Measurements from ENCODE around the gene PTTG1.

PTTG1 gene

DNA sequence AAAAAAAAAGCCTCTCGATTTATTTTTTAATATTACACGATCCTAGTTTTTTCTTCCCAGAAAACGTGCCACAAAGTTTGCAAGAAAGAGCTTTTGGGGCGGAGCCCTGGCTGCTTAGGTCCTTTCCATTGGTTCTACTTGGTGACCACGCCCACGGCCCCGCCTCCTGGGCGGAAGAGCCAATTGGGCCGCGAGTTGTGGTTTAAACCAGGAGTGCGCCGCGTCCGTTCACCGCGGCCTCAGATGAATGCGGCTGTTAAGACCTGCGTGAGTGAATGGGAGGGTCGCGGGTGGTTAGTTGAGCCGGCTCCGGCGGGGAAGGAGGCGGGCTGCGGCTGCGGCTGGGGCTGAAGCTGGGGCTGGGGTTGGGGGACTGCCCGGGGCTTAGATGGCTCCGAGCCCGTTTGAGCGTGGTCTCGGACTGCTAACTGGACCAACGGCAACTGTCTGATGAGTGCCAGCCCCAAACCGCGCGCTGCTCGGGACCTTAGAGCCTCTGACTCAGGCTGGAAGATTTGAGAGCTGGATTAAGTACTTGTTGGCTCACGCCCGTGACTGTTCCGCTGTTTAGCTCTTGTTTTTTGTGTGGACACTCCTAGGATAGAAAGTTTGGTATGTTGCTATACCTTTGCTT lies at the start of gene PTTG1:
TSS of gene PTTG1 (plus strand) at position 231 of the 634 bp plus-strand sequence. CDS start 458 bp downstream, outside the sequence.
- peak; percentile 93 for DNase-seq (ENCODE audit: low read depth)

DNA sequence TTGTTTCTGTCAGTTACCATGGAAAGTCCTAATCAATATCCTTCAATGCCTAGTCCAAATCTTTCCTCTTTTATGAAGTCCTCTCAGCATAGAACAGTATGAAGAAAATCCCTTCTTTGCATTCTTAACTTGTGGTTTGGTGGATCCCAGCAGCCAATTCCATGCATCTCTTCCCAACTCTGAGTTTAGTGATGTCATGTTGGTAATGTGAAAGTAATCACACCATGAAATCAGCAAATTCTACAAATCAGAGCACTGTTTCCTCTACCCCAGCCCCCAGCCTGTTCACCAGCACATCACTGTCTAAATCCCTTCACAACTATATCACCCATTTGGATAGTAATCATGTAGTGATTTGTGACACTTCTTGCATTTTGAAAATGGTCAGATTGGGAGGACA lies 46.5 kb upstream of the PTTG1 start:
- no peak for DNase-seq (ENCODE audit: low read depth)

DNA sequence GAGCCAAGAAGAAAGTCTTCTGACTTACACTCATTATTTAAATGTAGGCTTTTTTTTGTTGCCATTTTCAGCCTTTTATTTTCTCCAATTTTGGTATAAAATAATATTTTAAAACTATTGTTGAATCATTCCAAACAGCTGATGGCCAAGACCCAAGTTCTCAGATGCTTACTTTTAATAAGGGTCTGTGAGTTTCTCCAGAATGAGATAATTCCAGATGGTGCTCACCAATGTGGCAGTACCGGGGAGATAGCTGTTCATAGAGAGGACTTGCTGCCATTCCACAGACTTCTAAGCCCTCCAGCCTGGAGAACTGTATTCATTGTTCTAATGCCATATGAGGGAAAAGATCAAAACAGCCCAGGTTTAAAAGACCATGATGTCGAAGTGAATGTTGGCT lies 46.0 kb upstream of the PTTG1 start:
- no peak for DNase-seq (ENCODE audit: low read depth)

DNA sequence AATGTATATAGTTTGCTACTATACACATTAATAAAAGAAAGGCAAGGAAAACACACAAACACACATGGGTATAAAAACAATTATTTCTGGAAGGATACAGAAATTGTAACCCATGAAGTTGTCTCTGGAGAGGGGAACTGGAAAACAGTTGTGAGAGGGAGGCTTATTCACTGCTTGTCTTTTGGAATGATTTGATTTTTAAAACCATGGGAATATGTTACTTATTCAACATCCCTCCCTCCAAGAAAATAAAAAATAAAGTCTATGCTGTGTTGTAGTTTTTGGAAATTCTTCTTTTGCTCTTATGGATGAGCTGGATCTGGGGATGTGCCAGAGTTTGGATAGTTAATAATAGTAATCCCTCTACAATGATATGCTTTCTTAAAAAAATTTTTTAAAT lies 45.2 kb upstream of the PTTG1 start:
- no peak for DNase-seq (ENCODE audit: low read depth)

DNA sequence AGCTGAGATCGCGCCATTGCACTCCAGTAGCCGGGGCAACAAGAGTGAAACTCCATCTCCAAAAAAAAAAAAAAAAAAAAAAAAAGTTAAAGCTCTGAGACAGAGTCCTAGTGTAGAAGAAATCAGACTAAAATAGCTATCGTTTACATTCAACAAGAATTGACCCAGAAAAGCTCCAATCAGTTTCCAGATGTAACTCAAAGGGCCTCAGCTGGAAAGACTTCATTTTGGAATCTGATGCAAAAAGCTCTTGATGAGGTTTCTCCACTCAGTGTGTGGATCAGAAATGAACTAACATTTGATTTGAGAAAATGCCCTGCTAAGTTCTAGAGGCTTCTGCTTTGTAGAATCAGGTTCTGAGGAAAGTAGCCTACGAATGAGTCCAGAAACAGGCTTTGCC lies 44.0 kb upstream of the PTTG1 start:
- DNase-seq (ENCODE audit: low read depth): no peak

GRCh38 chr5:160378330-160378729 lies 43.3 kb upstream of the PTTG1 start:
- no peak for DNase-seq (ENCODE audit: low read depth)

- no peak for DNase-seq (ENCODE audit: low read depth)
Measured at GRCh38 chr5:160379511-160379910, 42.1 kb upstream of the PTTG1 start.

GRCh38 chr5:160380041-160380440 lies 41.6 kb upstream of the PTTG1 start:
- no peak for DNase-seq (ENCODE audit: low read depth)

- no peak for DNase-seq (ENCODE audit: low read depth)
Measured at GRCh38 chr5:160382346-160382745, 39.3 kb upstream of the PTTG1 start.

DNA sequence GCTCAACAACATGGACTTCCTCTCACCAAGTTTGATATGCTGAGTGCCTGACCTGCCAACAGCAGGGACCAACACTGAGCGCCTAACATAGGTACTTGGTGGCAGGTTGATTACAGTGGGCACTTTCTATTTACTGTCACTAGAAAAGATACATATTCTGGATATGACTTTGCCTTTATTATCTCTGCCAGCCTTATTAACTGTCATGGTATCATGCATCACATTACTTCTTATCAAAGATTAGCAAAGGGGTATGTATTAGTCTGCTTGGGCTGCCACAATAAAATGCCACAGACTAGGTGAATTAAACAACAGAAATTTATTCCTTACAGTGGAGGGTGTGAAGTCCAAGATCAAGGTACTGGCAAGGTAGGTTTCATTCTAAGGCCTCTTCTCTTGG lies 37.0 kb upstream of the PTTG1 start:
- DNase-seq (ENCODE audit: low read depth): no peak

GRCh38 chr5:160385496-160385895 lies 36.2 kb upstream of the PTTG1 start:
- no peak for DNase-seq (ENCODE audit: low read depth)

- no peak for DNase-seq (ENCODE audit: low read depth)
Measured at GRCh38 chr5:160387445-160387844, 34.2 kb upstream of the PTTG1 start.

- DNase-seq (ENCODE audit: low read depth): no peak
Measured at GRCh38 chr5:160390787-160391696, 30.6 kb upstream of the PTTG1 start.

GRCh38 chr5:160395111-160395510 lies 26.5 kb upstream of the PTTG1 start:
- DNase-seq (ENCODE audit: low read depth): no peak

- no peak for DNase-seq (ENCODE audit: low read depth)
Measured at GRCh38 chr5:160397492-160397891, 24.2 kb upstream of the PTTG1 start.

DNA sequence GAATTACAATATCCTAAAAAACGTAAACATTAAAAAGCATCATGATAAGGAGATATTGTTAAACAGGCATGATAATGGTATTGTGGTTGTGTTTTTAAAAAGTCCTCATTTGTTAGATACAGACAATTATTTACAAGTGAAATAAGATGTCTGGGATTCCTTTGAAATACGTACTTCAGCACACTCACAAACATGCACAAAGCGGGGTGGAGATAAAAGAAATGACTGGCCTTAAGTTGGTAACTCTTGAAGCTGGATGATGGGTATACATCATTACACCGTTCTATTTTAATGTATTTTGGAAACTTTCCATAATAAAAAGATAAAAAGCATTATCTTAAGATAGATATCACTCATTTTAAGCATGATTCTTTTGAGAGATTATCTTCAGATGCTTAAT lies 22.8 kb upstream of the PTTG1 start:
- DNase-seq (ENCODE audit: low read depth): no peak

- DNase-seq (ENCODE audit: low read depth): peak; percentile 68
Measured at GRCh38 chr5:160399402-160400353, 22.0 kb upstream of the PTTG1 start, which contains the start of gene FAM200C. Gene FAM200C, minus strand, starts transcription at chr5:160400054. Its CDS starts 4,564 bp downstream, at chr5:160395490.

DNA sequence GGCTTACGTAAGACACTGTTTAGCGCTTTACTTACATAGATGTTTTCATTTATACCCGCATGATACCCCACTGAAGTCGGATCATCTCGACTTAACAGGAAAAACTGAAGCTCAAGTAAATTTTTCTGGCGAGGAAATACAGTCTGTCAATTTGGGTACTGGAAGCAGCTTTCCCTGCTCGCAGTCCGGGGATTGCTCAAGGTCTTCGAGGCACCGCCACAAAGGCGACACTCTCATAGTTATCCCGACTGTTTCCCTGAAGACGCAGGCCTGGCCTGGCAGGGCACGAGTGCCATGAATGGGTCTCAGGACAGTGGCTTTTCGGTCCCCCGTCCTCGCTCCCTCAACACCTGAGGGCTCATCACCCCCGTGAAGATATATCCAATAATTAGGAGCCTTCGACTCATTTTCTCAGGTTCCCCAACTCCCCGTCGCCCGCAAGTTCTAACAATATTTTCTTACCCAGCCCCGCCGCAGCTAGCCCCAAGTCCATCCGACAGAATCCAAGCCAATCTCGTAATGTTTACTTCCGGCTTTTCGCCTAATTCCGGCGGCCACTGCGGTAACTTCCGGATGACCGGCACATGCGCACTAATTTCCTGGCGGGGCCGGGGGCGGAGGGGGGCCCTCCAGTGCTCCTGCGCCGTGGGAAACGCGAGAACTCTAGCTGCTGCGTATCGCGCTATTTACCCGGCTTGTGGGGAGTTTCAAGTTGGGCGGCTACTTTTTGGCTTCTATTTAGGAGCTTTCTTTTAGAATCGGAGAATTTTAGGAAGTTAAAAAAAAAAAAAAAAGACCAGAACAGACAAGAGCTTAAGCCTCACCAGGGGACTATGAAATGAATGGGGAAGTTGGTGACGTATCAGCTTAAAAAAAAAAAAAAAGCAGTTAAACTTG lies 2.8 kb upstream of the PTTG1 start, which contains the start of gene SLU7:
TSS of gene SLU7 (minus strand) at position 521 of the 897 bp plus-strand sequence. CDS start 3,787 bp downstream, outside the sequence.
- DNase-seq (ENCODE audit: low read depth): peak; percentile 91

DNA sequence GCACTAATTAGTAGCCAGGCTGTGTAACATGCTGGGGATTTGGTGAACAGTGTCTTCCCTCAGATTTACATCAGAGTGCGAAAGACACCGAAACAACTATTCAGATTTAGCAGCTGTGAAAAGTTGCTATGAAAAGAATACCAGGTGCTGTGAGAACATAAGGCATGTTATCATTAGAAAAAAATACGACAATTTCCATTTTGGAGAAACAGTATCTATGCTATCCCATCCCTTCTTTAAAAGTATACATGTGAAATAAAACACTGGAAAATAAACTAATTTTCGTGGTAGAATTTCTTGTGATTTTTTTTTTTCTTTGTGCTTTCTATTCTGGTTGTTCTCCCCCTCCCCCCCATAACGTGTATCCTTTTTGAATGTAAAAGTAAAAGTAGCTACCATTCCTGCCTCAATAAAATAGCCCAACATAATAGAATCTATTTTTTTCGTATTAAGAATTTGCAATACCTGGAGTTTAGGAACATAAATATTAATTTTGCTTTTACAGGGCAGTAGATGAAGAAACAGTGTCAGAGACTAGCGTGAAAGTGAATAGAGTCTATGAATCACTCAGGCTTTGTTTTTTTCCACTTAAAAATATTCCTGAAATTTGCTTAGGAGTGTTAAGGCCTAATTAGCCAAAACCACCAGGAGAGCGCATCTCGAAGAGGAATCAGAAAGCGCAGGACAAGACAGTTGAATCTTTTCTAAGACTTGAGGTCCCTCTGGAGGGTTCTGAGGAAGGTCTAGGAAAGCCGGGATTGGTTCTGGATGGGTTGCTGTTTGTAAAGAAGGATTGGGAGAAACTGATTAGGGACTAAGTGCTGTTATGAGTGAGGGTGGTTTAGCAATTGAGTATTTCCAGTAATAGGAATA lies 2.0 kb upstream of the PTTG1 start:
- DNase-seq (ENCODE audit: low read depth): no peak

DNA sequence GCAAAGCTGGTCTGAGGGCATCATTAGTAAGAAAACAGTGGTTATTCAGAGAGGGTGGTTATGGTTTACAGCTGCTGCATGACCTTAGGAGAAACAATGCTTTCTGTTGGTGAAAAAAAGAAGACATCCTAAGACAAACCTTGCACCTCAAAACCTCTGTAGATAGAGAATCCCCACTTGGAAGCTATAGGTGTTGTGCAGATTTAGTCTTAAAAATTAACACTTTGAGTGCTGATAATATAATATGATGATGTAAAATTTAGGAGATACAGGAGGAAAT lies 1.4 kb upstream of the PTTG1 start:
- no peak for DNase-seq (ENCODE audit: low read depth)

Data from activated T-cell treated with anti-CD3 and anti-CD28 coated beads for 48 hours (primary cell).